Naive thymus-derived CD4-positive, alpha-beta T cell (primary cell): ENCODE results near the gene OGFOD2. TPM values are rescaled to one million over a fixed set of nuclear protein-coding genes. Genes with fewer than 3 reads are reported as not detected.
"Not testable (repeated sequence)": the region's sequence is repeated elsewhere in the genome, so short reads cannot be mapped to it uniquely, and the experiment has no call there.

ENCODE experiments used
- ATAC-seq: fragments of 150-1000 bp; cut with Tn5 transposase; 2 replicates; pipeline ENCODE4 v1.10.0; 2021; ENCODE audit warnings: mild to moderate bottlenecking, moderate library complexity
- CTCF ChIA-PET: fragments of 350-600 bp; sonication (Branson Sonifier 250); formaldehyde crosslinking; loops from one replicate; lab custom pipeline; 2021; ENCODE audit warnings: antibody characterized with exemption; lab: Charles Lee
- POLR2A ChIA-PET: fragments of 350-600 bp; sonication (Branson Sonifier 250); formaldehyde crosslinking; loops from one replicate; lab custom pipeline; 2021; ENCODE audit warnings: antibody characterized with exemption, inconsistent platforms; lab: Charles Lee
- DNase-seq, 9 donors: peaks; one replicate each; pipeline versions ENCODE4 v3.0.0 to v3.0.0-alpha.2; 2020 to 2022; ENCODE audit warnings: mixed read lengths in 1 of 9
- H3K27ac ChIP-seq: one replicate; pipeline ENCODE4 v1.7.0; 2013; ENCODE audit warnings: mild to moderate bottlenecking, low read depth, low read length, moderate library complexity
- H3K27me3 ChIP-seq, 2 donors: one replicate each; pipeline ENCODE4 v1.7.0; 2013; ENCODE audit warnings: low read length in 2 of 2, mild to moderate bottlenecking in 2 of 2, moderate library complexity in 2 of 2; ENCODE audit not compliant: control insufficient read depth in 2 of 2, insufficient read depth in 2 of 2
- H3K36me3 ChIP-seq, 3 experiments: 1 replicate in 2 of 3; 2 replicates in 1 of 3; pipeline ENCODE4 v1.7.0; 2013; ENCODE audit warnings: low read length in 3 of 3, mild to moderate bottlenecking in 3 of 3, moderate library complexity in 1 of 3; ENCODE audit not compliant: insufficient read depth in 3 of 3, control insufficient read depth in 2 of 3
- H3K4me1 ChIP-seq, 2 donors: one replicate each; pipeline ENCODE4 v1.7.0; 2013; ENCODE audit warnings: low read length in 2 of 2, mild to moderate bottlenecking in 2 of 2, moderate library complexity in 1 of 2; ENCODE audit not compliant: control insufficient read depth in 2 of 2, insufficient read depth in 2 of 2
- H3K4me3 ChIP-seq: 2 replicates; pipeline ENCODE4 v1.7.0; 2013; ENCODE audit warnings: mild to moderate bottlenecking, low read length
- H3K9me3 ChIP-seq, 3 experiments: 1 replicate in 2 of 3; 2 replicates in 1 of 3; pipeline ENCODE4 v1.7.0; 2013; ENCODE audit warnings: low read length in 3 of 3; ENCODE audit not compliant: control insufficient read depth in 2 of 3
- H3K27ac Mint-ChIP-seq, 9 donors: one replicate each; pipeline ENCODE4 v1.8.0; 2020 to 2022; ENCODE audit warnings: mixed read lengths in 9 of 9, mild to moderate bottlenecking in 8 of 9, moderate library complexity in 5 of 9, inconsistent platforms in 2 of 9
- H3K27me3 Mint-ChIP-seq, 5 donors: one replicate each; pipeline ENCODE4 v1.8.0; 2021 to 2022; ENCODE audit warnings: mixed read lengths in 5 of 5, mild to moderate bottlenecking in 1 of 5
- H3K36me3 Mint-ChIP-seq, 5 donors: one replicate each; pipeline ENCODE4 v1.8.0; 2020 to 2022; ENCODE audit warnings: mixed read lengths in 5 of 5, mild to moderate bottlenecking in 3 of 5, inconsistent platforms in 1 of 5
- H3K4me1 Mint-ChIP-seq, 7 donors: one replicate each; pipeline ENCODE4 v1.8.0; 2020 to 2022; ENCODE audit warnings: mixed read lengths in 7 of 7, mild to moderate bottlenecking in 3 of 7, inconsistent platforms in 1 of 7
- H3K4me3 Mint-ChIP-seq, 10 donors: one replicate each; pipeline ENCODE4 v1.8.0; 2020 to 2022; ENCODE audit warnings: mild to moderate bottlenecking in 10 of 10, mixed read lengths in 10 of 10, moderate library complexity in 6 of 10, inconsistent platforms in 2 of 10
- H3K9me3 Mint-ChIP-seq, 11 donors: one replicate each; pipeline ENCODE4 v1.8.0; 2020 to 2022; ENCODE audit warnings: mixed read lengths in 11 of 11, mild to moderate bottlenecking in 4 of 11, inconsistent platforms in 1 of 11, moderate library complexity in 1 of 11
- intact Hi-C, 2 donors: fragments of 100-400 bp; cut with micrococcal nuclease; formaldehyde crosslinking; loops; one replicate each; pipeline ENCODE4 v1.15.1; 2023
- polyA plus RNA-seq, 2 donors: library from polyadenylated mRNA; unstranded; fragments of 300-500 nt; fragmentation: Illumina TruSeq; gene quantifications; one replicate each; pipeline ENCODE4 v1.2.3, GENCODE V29; 2021
- total RNA-seq, 6 experiments: library from RNA in 5 of 6; stranded (reverse) in 5 of 6; gene quantifications; 1 replicate in 5 of 6; 2 replicates in 1 of 6; pipeline ENCODE4 v1.2.3 and lab custom pipeline; 2021 to 2026

OGFOD2 gene
- total and polyA plus RNA-seq, 7 experiments from 2014 or later: 16.8 to 49.1 (median 21.7) TPM

DNA sequence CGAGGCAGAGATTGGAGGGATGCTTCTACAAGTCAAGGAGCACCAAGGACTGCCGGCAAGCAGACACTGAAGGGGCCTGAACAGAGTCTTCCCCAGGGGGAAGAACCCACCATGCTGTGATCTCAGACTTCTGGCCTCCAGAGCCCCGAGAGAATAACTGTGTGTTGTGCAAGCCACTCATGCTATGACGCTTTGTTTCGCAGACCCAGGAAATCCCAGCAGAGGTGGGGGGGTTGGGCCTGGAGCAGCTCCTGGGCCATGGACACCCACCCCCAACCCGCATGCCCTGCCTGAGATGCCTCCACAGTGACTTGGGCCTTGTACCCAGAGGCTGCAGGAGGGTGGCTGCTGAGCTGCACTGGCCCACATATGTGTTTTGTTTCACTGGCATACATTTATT is 36.7 kb downstream of the OGFOD2 start:
- Histone ChIP-seq H3K4me3 (no peak overlapping the region), H3K4me1 (no peaks in the 10 kb centered on the region), H3K27me3 (no peaks in the 10 kb centered on the region), H3K27ac (no peak overlapping the region), H3K36me3 (peaks cover 0 to 76% (median 0%) of the 10 kb centered on the region in 3 experiments), H3K9me3 (no peaks in the 10 kb centered on the region)
- Mint-ChIP-seq H3K27ac (peak overlapping the region in 3 of 9 donors; percentile 46 to 78 (median 65)), H3K4me3 (no peak overlapping the region), H3K4me1 (peaks cover 0 to 13% (median 7%) of the 10 kb centered on the region in 7 donors), H3K36me3 (peaks cover 0 to 40% (median 4%) of the 10 kb centered on the region in 5 donors), H3K9me3 (no peaks in the 10 kb centered on the region), H3K27me3 (no peaks in the 10 kb centered on the region)
- DNase-seq (no peak), ATAC-seq (no peak)
- CTCF ChIA-PET: no interaction called here
- intact Hi-C loops: no loop called here
- POLR2A ChIA-PET: interaction anchor here (0.6 kb wide), 1 partner anchor 196 kb away, joined by 4 read pairs; no protein-coding TSS in a partner anchor

DNA sequence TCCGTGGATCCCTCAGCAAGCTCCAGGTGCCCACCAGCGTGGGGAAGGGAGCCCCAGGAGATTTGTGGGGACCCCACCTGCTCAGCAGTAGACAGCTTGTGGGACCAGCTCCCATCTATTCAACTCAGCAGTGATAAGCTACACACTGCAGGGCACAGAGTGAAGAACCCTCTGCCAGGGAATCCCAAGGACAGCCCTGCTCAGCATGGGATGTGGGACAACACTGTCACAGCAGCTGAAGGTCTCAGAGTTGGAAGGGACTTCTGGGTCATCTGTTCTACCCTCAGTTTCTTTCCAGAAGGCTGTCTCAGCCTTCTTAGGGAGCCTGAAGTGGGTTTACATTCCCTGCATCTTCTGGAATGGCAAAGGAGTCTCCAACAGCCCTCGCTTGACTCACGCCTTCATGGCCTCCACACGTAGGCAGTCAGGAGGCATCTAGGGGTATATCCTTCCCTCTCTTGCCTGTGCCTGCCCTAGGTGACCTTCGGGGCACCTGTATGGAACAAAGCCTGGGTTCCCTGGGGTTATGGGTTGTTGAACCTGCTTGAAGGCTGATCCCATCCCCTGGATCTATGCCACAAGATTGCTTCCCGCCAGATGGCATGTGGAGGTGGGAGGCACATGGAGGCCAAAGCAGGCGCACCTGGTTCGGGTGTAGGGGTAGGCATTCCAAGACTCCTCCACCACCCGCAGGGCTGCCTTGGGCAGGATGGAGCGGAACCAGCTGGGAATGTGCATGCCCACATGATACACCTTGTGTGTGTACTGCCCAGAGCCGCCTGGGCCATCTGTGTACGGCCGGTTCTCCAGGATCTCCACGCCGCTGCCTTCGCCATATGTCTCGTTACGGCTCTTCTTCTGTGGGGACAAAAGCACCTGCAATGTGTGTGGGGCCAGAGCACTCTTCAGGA is 38.4 kb downstream of the OGFOD2 start:
- CTCF ChIA-PET: interaction anchor here (0.6 kb wide), 1 partner anchor 218 kb away, joined by 3 read pairs; no protein-coding TSS in a partner anchor
- DNase-seq: no peak
- no peaks in the 10 kb centered on the region for H3K4me1 ChIP-seq
- no peaks in the 10 kb centered on the region for H3K9me3 Mint-ChIP-seq
- H3K36me3 Mint-ChIP-seq: peaks cover 0 to 32% (median 0%) of the 10 kb centered on the region in 5 donors
- H3K27ac ChIP-seq: no peak overlapping the region
- ATAC-seq: no peak
- peaks cover 0 to 24% (median 15%) of the 10 kb centered on the region in 7 donors for H3K4me1 Mint-ChIP-seq
- peaks cover 0 to 59% (median 2%) of the 10 kb centered on the region in 3 experiments for H3K36me3 ChIP-seq
- no peak overlapping the region for H3K4me3 ChIP-seq
- no peak overlapping the region for H3K4me3 Mint-ChIP-seq
- peak overlapping the region in 1 of 9 donors; percentile 33 for H3K27ac Mint-ChIP-seq
- no peaks in the 10 kb centered on the region for H3K27me3 ChIP-seq
- POLR2A ChIA-PET: no interaction called here
- H3K9me3 ChIP-seq: no peaks in the 10 kb centered on the region
- intact Hi-C loops: no loop called here
- no peaks in the 10 kb centered on the region for H3K27me3 Mint-ChIP-seq

DNA sequence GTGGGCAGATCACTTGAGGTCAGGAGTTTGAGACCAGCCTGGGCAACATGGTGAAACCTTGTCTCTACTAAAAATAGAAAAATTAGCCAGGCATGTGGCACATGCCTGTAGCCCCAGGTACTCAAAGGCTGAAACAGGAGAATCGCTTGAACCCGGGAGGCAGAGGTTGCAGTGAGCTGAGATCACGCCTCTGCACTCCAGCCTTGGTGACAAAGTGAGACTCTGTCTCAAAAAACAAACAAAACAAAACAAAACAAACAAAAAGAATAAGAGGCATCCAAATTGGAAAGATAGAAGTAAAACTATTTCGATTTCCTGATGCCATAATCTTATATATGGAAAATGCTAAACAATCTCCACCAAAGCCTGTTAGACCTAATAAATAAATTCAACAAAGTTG is 39.4 kb downstream of the OGFOD2 start:
- H3K27ac ChIP-seq, H3K4me3 Mint-ChIP-seq, H3K27me3 Mint-ChIP-seq, H3K27me3 ChIP-seq, H3K4me1 ChIP-seq, POLR2A ChIA-PET, H3K4me3 ChIP-seq, H3K9me3 ChIP-seq, DNase-seq, ATAC-seq, intact Hi-C loops, H3K9me3 Mint-ChIP-seq: not testable (repeated sequence)
- CTCF ChIA-PET: interaction anchor here (0.6 kb wide), 1 partner anchor 219 kb away, joined by 3 read pairs; no protein-coding TSS in a partner anchor
- peak overlapping the region in 2 of 9 donors; percentile 0 to 46 for H3K27ac Mint-ChIP-seq
- H3K36me3 Mint-ChIP-seq: peaks cover 0 to 31% (median 0%) of the 10 kb centered on the region in 5 donors
- peaks cover 0 to 31% (median 20%) of the 10 kb centered on the region in 7 donors for H3K4me1 Mint-ChIP-seq
- peaks cover 0 to 48% (median 2%) of the 10 kb centered on the region in 3 experiments for H3K36me3 ChIP-seq

DNA sequence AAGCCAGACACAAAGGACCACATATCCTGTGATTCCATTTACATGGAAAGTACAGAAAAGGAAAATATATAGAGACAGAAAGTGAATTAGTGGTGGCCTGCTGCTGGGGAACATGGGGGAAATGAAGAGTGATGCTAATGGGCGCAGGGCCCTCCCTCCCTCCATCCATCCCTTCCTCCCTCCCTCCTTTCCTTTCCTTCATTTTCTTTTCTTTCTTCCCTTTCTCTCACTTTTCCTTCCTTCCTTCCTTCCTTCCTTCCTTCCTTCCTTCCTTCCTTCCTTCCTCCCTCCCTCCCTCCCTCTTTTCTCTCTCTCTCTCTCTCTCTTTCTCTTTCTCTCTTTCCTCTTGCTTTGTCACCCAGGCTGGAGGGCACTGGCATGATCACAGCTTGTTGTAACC is 42.7 kb downstream of the OGFOD2 start:
- peaks cover 0 to 18% (median 0%) of the 10 kb centered on the region in 5 donors for H3K36me3 Mint-ChIP-seq
- no peaks in the 10 kb centered on the region for H3K9me3 Mint-ChIP-seq
- H3K27ac ChIP-seq: no peak overlapping the region
- H3K27me3 Mint-ChIP-seq: no peaks in the 10 kb centered on the region
- peak overlapping the region in 1 of 9 donors; percentile 20 for H3K27ac Mint-ChIP-seq
- H3K4me3 Mint-ChIP-seq: no peak overlapping the region
- ATAC-seq (no peak), DNase-seq (no peak)
- no peaks in the 10 kb centered on the region for H3K4me1 ChIP-seq
- POLR2A ChIA-PET: no interaction called here
- no peaks in the 10 kb centered on the region for H3K27me3 ChIP-seq
- H3K9me3 ChIP-seq: no peaks in the 10 kb centered on the region
- CTCF ChIA-PET: no interaction called here
- peaks cover 3 to 45% (median 30%) of the 10 kb centered on the region in 7 donors for H3K4me1 Mint-ChIP-seq
- no peak overlapping the region for H3K4me3 ChIP-seq
- intact Hi-C loops: no loop called here
- peaks cover 0 to 27% (median 2%) of the 10 kb centered on the region in 3 experiments for H3K36me3 ChIP-seq

DNA sequence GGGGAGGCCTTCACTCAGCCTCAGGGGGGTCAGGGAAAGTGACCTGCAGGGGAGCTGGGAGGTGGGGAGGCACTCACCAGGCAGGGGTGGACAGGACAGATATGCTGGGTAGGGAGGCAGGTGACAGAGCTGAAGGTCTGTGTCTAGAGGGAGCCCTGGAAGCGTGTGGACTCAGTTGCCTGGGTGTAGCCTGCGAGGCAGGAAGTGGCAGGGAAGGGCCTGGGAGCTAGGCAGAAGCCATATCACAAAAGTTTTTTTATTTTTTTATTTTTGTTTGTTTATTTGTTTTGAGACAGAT is 44.7 kb downstream of the OGFOD2 start:
- Histone ChIP-seq H3K27ac (no peak overlapping the region), H3K4me3 (no peak overlapping the region), H3K27me3 (no peaks in the 10 kb centered on the region), H3K36me3 (peaks cover 0 to 12% (median 2%) of the 10 kb centered on the region in 3 experiments), H3K9me3 (no peaks in the 10 kb centered on the region), H3K4me1 (no peaks in the 10 kb centered on the region)
- Mint-ChIP-seq H3K27ac (peak overlapping the region; percentile 2 to 76 (median 69)), H3K4me1 (peaks cover 11 to 61% (median 45%) of the 10 kb centered on the region in 7 donors), H3K27me3 (no peaks in the 10 kb centered on the region), H3K9me3 (no peaks in the 10 kb centered on the region), H3K36me3 (peaks cover 0 to 17% (median 0%) of the 10 kb centered on the region in 5 donors), H3K4me3 (peak overlapping the region in 1 of 10 donors; percentile 69)
- intact Hi-C loops: no loop called here
- POLR2A ChIA-PET: no interaction called here
- DNase-seq (no peak), ATAC-seq (no peak)
- CTCF ChIA-PET: interaction anchor here (0.6 kb wide), 1 partner anchor 552 kb away, joined by 4 read pairs; no protein-coding TSS in a partner anchor

DNA sequence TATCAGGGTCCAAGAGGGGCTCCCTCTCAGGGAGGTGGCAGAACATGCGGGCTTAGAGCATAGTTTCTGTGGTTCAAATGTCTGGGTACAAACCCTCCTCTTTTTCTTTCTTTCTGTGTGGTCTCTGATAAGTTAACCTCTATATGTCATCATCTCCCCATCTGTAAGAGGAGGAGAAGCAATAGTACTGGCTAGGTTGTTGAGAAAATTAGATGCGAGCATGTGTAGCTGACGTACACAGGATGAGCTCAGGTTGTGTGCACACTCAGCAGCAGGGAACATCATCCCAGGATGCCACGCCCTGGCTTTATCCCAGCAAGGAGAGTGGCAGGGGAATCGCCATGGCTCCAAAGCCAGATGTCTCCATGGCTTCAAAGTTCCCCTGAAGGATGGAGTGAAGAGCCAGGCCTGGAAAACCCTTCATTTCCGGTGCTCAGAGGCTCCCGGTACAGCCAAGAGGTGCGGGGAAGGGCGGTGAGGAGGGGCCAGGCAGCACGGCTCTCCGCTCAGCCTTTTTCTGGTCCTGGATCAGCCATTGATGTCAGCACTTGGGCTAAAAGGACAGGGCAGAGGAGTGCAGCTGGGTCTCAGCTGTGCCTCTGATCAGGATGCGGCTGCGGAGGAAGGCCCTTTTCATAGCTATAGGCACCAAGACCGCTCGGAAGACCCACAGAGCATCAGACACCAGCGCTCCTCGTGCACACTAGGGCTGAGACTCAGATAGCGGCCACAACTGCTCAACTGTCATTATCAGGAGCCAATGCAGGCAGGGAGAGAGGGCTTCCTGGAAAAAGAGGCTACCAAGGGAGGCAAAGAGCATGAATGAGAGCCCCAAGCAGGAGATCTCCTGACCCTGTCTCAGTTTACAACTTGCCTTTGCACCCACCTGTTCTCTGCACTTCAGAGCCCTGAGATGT is 46.9 kb downstream of the OGFOD2 start:
- ChIA-PET CTCF (no interaction called here), POLR2A (no interaction called here)
- Histone ChIP-seq H3K4me3 (no peak overlapping the region), H3K9me3 (no peaks in the 10 kb centered on the region), H3K27ac (no peak overlapping the region), H3K27me3 (no peaks in the 10 kb centered on the region), H3K36me3 (peaks cover 0 to 25% (median 2%) of the 10 kb centered on the region in 3 experiments), H3K4me1 (peaks cover 0 to 3% of the 10 kb centered on the region in 2 donors)
- no peak for ATAC-seq
- peaks cover 0 to 7% (median 0%) of the 10 kb centered on the region in 5 donors for H3K36me3 Mint-ChIP-seq
- H3K27ac Mint-ChIP-seq: peak overlapping the region in 3 of 9 donors; percentile 27 to 75 (median 43)
- H3K9me3 Mint-ChIP-seq: no peaks in the 10 kb centered on the region
- intact Hi-C loops: no loop called here
- peaks cover 16 to 69% (median 51%) of the 10 kb centered on the region in 7 donors for H3K4me1 Mint-ChIP-seq
- no peaks in the 10 kb centered on the region for H3K27me3 Mint-ChIP-seq
- H3K4me3 Mint-ChIP-seq: no peak overlapping the region
- DNase-seq: no peak
